Loucy (cell line): Measurements from ENCODE around the gene PPP6C.
A peak's percentile ranks its signal among the peaks of the same experiment; 100 is the strongest.
"Not testable (repeated sequence)": the region's sequence is repeated elsewhere in the genome, so short reads cannot be mapped to it uniquely, and the experiment has no call there.

ENCODE experiments used
- H2AFZ ChIP-seq: fragments of 200-600 bp; sonication (generic); 2 replicates; pipeline ENCODE4 v1.6.0; 2016; ENCODE audit warnings: antibody characterized with exemption, mild to moderate bottlenecking, low read length, moderate library complexity
- H3F3A ChIP-seq: fragments of 200-600 bp; 2 replicates; pipeline ENCODE4 v1.6.0; 2016; ENCODE audit warnings: antibody characterized with exemption, low read depth, mild to moderate bottlenecking
- H3K27me3 ChIP-seq: fragments of 200-600 bp; sonication (generic); 2 replicates; pipeline ENCODE4 v1.6.1; 2014; ENCODE audit warnings: low read length, mild to moderate bottlenecking; ENCODE audit not compliant: insufficient read depth, poor library complexity, severe bottlenecking
- H3K36me3 ChIP-seq: fragments of 200-600 bp; sonication (generic); 2 replicates; pipeline ENCODE4 v1.6.1; 2016; ENCODE audit warnings: low read length; ENCODE audit not compliant: insufficient read depth
- H3K4me1 ChIP-seq: fragments of 200-600 bp; sonication (generic); 2 replicates; pipeline ENCODE4 v1.5.1; 2014; ENCODE audit warnings: low read length, mild to moderate bottlenecking; ENCODE audit not compliant: insufficient read depth, poor library complexity, severe bottlenecking
- H3K4me2 ChIP-seq: fragments of 200-600 bp; sonication (generic); 2 replicates; pipeline ENCODE4 v1.6.0; 2014; ENCODE audit warnings: antibody characterized with exemption, low read length, low read depth, mild to moderate bottlenecking; ENCODE audit not compliant: poor library complexity, severe bottlenecking
- H3K4me3 ChIP-seq: fragments of 200-600 bp; sonication (generic); 2 replicates; pipeline ENCODE4 v1.5.1; 2014; ENCODE audit warnings: low read length, mild to moderate bottlenecking, mixed read lengths; ENCODE audit not compliant: poor library complexity, severe bottlenecking
- H3K79me2 ChIP-seq: fragments of 200-600 bp; sonication (generic); 2 replicates; pipeline ENCODE4 v1.6.1; 2014; ENCODE audit warnings: low read length; ENCODE audit not compliant: insufficient read depth
- H3K9ac ChIP-seq: fragments of 200-600 bp; sonication (generic); 2 replicates; pipeline ENCODE4 v1.6.0; 2014; ENCODE audit warnings: mild to moderate bottlenecking, low read depth, low read length, moderate library complexity; ENCODE audit not compliant: poor library complexity, severe bottlenecking
- H3K9me2 ChIP-seq: fragments of 200-600 bp; sonication (generic); replicated peaks from 2 replicates; pipeline ENCODE4 v1.6.1; 2016; ENCODE audit warnings: low read depth, low read length, mixed read lengths
- H3K9me3 ChIP-seq: fragments of 200-600 bp; sonication (generic); 2 replicates; pipeline ENCODE4 v1.6.1; 2014; ENCODE audit warnings: mild to moderate bottlenecking, antibody characterized with exemption, low read length, low read depth; ENCODE audit not compliant: insufficient read depth
- H4K20me1 ChIP-seq: fragments of 200-600 bp; sonication (generic); 2 replicates; pipeline ENCODE4 v1.6.0; 2014; ENCODE audit warnings: antibody characterized with exemption, low read length, mild to moderate bottlenecking; ENCODE audit not compliant: insufficient read depth, poor library complexity, severe bottlenecking
- CTCF ChIP-seq: fragments of 200-600 bp; sonication (generic); conservative IDR thresholded peaks from 2 replicates; pipeline ENCODE4 v1.5.1; 2014; ENCODE audit warnings: mild to moderate bottlenecking, antibody characterized with exemption, low read length
- EZH2phosphoT487 ChIP-seq: fragments of 200-600 bp; IDR thresholded peaks from 2 replicates; pipeline ENCODE4 v1.6.1; 2018; ENCODE audit warnings: antibody characterized with exemption, mild to moderate bottlenecking, moderate library complexity, borderline replicate concordance

The PPP6C gene

DNA sequence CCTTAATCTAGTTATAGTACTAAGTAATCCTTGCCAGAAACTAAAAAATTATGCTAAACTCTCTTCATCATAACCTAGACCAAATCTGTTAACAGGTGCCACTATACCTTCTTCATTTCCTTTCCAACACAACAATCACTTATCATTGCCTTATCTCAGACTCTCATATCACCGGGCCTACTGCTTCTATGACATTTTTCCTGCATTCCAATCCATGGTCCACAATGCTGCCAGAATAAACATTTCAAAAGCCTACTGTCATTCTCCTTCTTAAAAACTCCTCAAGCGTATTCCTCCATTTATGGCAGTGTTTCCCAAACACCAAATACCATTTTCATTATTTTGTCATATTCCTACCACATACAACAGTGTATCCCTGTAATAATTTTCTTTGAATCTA is 6.5 kb downstream of the PPP6C start:
- H3K36me3 ChIP-seq, result no peaks in the 10 kb centered on the region
- peaks cover 59% of the 10 kb centered on the region for H4K20me1 ChIP-seq
- peaks cover 98% of the 10 kb centered on the region for H3K79me2 ChIP-seq
- no peak overlapping the region for H3K4me3 ChIP-seq
- H3K9me2 ChIP-seq, result no peaks in the 10 kb centered on the region
- TF ChIP-seq EZH2phosphoT487, result no peak
- no peak for TF ChIP-seq CTCF
- peak overlapping the region; percentile 3 for H3K4me2 ChIP-seq
- no peaks in the 10 kb centered on the region for H3F3A ChIP-seq
- peaks cover 16% of the 10 kb centered on the region for H3K4me1 ChIP-seq
- no peak overlapping the region for H2AFZ ChIP-seq
- no peaks in the 10 kb centered on the region for H3K9me3 ChIP-seq
- no peaks in the 10 kb centered on the region for H3K27me3 ChIP-seq
- H3K9ac ChIP-seq, result no peak overlapping the region

DNA sequence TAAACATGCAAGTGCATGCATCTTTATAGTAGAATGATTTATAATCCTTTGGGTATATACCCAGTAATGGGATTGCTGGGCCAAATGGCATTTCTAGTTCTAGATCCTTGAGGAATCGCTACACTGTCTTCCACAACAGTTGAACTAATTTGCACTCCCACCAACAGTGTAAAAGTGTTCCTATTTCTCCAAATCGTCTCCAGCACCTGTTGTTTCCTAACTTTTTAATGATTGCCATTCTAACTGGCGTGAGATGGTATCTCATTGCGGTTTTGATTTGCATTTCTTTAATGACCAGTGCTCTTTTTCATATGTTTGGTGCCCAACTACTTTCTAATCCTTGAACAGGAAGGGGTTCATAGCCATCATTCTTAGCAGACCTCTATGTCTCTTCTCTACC is 7.8 kb downstream of the PPP6C start:
- not testable (repeated sequence) for H3K9me2 ChIP-seq, H3K9me3 ChIP-seq, H3K27me3 ChIP-seq, H3K4me1 ChIP-seq, H2AFZ ChIP-seq, H3K4me3 ChIP-seq, H3F3A ChIP-seq, H3K9ac ChIP-seq, H3K4me2 ChIP-seq, H3K36me3 ChIP-seq
- H3K79me2 ChIP-seq, result peaks cover 97% of the 10 kb centered on the region
- H4K20me1 ChIP-seq, result peaks cover 61% of the 10 kb centered on the region

DNA sequence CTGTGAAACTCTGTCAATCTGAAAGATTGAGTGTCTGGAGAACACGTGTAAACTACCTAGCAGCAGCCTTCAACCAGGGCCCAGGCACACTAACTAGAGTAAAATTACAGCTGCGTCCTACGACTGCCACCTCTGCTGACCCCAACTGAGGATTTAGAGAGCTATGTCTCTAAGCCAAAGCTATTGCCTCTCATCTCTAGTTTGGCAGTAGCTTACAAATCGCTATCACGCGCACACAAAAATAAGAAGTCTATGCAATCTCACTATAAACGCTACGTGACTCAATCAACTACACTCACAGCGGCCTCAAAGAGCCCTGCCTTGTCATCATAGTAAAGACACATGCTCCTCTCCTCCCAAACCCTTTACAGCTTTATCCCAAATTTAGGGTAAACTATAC is 8.7 kb downstream of the PPP6C start:
- Histone ChIP-seq H2AFZ (no peak overlapping the region), H3K9ac (no peak overlapping the region), H3K4me1 (peaks cover 6% of the 10 kb centered on the region), H3F3A (no peaks in the 10 kb centered on the region), H3K27me3 (no peaks in the 10 kb centered on the region), H3K9me3 (no peaks in the 10 kb centered on the region), H3K36me3 (no peaks in the 10 kb centered on the region), H3K9me2 (no peaks in the 10 kb centered on the region), H3K4me3 (no peak overlapping the region), H3K4me2 (no peak overlapping the region), H4K20me1 (peaks cover 61% of the 10 kb centered on the region), H3K79me2 (peaks cover 97% of the 10 kb centered on the region)
- no peak for TF ChIP-seq CTCF
- TF ChIP-seq EZH2phosphoT487, result no peak

DNA sequence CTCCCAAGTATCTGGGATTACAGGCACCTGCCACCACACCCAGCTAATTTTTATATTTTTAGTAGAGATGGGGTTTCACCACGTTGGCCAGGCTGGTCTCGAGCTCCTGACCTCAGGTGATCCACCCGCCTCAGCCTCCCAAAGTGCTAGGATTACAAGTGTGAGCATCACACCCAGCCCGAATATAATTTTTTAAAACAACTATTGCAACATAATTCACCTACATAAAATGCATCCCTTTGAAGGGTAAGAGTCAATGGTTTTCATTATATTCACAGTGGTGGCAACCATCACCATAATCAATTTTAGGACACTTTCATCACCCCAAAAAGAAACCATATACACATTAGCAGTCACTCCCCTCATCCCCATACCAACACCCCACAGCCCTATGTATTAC is 9.8 kb downstream of the PPP6C start:
- Histone ChIP-seq H3K79me2 (peaks cover 96% of the 10 kb centered on the region), H4K20me1 (peaks cover 63% of the 10 kb centered on the region)
- not testable (repeated sequence) for H3K9me2 ChIP-seq, H3K9me3 ChIP-seq, H3K9ac ChIP-seq, H3K27me3 ChIP-seq, H3K4me2 ChIP-seq, H3F3A ChIP-seq, H3K4me3 ChIP-seq, H3K4me1 ChIP-seq, H2AFZ ChIP-seq, H3K36me3 ChIP-seq
